AG09309 (cell line): Measurements from ENCODE around the gene NTSR2.

Experiments used
- DNase-seq: peaks from one replicate; pipeline ENCODE4 v3.0.0-alpha.2; 2010; ENCODE audit warnings: low read depth
- H3K4me3 ChIP-seq: 2 replicates; pipeline ENCODE4 v1.5.1; 2011; ENCODE audit warnings: mild to moderate bottlenecking, low read depth, low read length, moderate library complexity; ENCODE audit not compliant: control insufficient read depth
- TF ChIP-seq, protein P1 (sequence below): IDR thresholded peaks from 2 replicates; pipeline ENCODE4 v1.5.1; 2011; ENCODE audit warnings: mild to moderate bottlenecking, low read depth, low read length, inconsistent platforms; ENCODE audit not compliant: insufficient read depth, control insufficient read depth; ENCODE audit errors: missing control alignments

NTSR2 gene

DNA sequence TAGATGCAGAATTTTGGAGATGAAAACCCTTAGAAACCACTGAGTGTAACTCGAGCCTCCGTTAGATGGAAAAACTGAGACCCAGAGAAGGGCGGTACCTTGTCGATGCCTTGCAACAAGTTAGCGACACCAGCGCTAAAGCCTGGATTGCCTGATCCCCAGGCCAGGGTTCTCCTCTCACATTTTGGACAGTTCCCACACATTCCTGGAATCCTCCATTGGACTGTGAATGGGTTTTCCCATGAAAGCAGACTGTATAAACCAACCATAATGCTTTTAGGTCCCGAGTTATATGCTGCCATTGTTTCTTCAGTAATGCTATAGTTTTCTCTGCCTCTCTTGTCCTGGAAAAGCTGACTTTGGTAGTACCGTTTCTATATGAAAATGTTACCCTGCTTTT lies 39.3 kb upstream of the NTSR2 start:
- no peak overlapping the region for H3K4me3 ChIP-seq
- DNase-seq, result no peak
- TF ChIP-seq, protein P1, sequence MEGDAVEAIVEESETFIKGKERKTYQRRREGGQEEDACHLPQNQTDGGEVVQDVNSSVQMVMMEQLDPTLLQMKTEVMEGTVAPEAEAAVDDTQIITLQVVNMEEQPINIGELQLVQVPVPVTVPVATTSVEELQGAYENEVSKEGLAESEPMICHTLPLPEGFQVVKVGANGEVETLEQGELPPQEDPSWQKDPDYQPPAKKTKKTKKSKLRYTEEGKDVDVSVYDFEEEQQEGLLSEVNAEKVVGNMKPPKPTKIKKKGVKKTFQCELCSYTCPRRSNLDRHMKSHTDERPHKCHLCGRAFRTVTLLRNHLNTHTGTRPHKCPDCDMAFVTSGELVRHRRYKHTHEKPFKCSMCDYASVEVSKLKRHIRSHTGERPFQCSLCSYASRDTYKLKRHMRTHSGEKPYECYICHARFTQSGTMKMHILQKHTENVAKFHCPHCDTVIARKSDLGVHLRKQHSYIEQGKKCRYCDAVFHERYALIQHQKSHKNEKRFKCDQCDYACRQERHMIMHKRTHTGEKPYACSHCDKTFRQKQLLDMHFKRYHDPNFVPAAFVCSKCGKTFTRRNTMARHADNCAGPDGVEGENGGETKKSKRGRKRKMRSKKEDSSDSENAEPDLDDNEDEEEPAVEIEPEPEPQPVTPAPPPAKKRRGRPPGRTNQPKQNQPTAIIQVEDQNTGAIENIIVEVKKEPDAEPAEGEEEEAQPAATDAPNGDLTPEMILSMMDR, result no peak

DNA sequence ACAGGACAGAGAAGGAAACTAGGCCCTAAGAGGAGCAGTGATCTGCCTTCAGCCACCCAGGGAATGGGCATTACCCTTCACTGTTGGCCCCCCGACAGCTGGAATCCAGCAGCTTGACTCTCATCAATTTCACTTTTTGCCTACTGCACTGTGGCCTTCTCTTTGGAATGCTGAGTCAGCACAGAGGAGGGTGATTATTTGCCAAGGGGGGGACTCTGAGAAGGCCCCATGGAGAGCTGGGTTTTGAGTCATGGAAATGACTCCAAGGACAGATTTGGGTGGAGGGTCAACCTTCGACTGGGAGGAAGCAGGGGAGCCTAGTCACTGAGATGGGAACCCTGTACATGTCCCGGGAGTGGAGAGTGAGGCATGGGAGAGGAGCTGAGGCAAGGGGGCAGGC lies 38.1 kb upstream of the NTSR2 start:
- TF ChIP-seq, protein P1, result no peak
- no peak for DNase-seq
- no peak overlapping the region for H3K4me3 ChIP-seq

DNA sequence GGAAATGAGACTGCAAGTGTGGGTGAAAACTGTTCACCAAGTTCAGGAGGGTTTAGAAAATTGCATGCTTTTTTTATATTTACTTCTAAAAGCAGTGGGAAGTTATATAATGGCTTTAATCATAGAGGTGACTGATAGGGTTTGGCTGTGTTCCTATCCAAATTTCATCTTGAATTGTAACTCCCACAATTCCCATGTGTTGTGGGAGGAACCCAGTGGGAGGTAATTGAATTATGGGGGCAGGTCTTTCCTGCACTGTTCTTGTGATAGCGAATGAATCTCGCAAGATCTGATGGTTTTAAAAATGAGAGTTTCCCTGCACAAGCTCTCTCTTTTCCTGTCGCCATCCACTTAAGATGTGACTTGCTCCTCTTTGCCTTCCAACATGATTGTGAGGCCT lies 35.7 kb upstream of the NTSR2 start:
- DNase-seq, result no peak
- TF ChIP-seq, protein P1, result no peak
- H3K4me3 ChIP-seq, result no peak overlapping the region

DNA sequence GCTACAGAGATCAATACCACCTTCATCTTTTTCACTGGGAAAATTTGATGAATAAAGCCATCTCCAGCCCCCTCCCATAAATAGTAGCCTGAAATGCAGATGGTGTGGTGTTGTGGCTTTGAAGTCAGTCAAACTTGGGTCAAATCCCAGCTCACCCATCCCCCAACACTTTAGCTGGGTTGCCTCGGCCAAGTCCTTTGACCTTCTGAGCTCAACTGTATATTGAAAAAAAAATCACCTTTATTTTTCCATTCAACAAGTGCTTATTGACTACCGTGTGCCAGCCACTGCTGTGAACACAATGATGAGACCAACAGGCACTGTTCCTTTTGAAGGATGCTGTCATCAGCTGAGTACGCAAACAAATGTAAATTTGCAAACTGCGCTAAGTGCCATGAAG lies 35.1 kb upstream of the NTSR2 start:
- TF ChIP-seq, protein P1, result no peak
- DNase-seq, result no peak
- no peak overlapping the region for H3K4me3 ChIP-seq

DNA sequence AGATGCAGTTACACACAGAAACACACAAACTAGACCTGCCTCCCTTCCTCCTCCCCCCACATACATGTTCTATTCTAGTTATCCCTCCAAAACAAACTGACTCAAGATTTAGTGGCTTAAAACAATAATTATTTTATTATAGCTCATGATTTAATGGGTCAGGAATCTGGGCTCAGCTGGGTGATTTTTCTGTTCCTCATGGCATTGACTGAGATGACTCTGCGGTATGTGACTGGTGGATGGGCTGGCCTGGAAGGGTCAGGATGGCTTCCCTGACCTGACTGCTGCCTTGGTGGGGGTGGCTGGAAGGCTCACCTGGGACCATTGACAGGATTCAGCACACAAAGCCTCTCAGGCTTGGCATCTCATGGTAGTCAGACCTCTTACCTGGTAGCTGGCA lies 33.7 kb upstream of the NTSR2 start:
- TF ChIP-seq, protein P1, result no peak
- H3K4me3 ChIP-seq, result no peak overlapping the region
- no peak for DNase-seq

DNA sequence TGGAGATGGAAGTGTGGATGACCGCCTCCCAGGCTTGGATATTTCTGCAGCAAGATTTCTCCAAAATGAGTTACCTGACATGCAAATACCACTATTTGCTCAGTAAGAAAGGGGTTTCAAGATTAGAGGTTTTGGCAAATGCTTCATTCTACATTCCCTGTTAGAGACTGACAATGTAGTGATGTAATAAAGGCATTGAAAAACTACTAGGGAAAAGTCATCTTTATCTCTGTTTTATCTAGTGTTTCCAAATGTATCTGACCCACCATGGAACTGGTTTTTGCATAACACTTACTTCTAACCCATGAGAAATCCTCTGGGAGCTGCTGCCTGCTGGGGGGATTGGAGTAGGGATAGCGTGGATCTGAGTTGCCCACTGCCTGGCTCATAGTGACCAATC lies 33.0 kb upstream of the NTSR2 start:
- no peak for DNase-seq
- no peak overlapping the region for H3K4me3 ChIP-seq
- TF ChIP-seq, protein P1, result no peak

DNA sequence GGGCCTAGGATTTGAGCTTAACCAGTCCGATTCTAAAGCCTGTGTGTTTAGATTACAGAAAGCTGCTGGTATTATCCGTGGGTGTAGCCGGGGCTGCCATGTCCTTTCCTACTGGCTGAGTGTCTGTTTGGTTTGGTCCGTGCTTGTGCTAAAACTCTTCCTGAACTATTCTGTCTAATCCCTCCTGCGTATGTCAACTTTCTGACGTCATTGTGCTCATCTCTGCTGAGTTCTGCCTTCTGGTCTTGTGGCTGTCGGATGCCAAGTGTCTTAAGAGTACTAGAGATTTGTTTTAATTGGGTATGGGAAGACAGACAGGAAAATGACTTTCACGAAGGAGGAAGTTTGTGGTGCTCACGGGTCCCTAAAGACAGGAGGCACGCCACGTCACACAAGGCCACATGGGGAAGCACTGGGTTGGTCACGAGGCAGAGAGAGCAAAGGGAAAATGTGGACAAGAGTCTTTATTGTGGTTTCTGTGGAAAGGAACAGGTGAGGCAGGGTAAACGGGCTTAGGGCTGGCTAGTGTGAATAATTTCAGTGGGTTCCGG lies 31.8 kb upstream of the NTSR2 start:
- no peak for DNase-seq
- no peak overlapping the region for H3K4me3 ChIP-seq
- TF ChIP-seq, protein P1, result no peak
